Left renal cortex interstitium (tissue), 4 donors: ENCODE data around the gene ZNF112. TPM values are rescaled to one million over a fixed set of nuclear protein-coding genes. Genes with fewer than 3 reads are reported as not detected.

Experiments used
- DNase-seq, 4 donors: peaks; one replicate each; pipeline ENCODE4 v3.0.0-alpha.2; 2013; ENCODE audit warnings: low read depth in 4 of 4, low spot score in 2 of 4, missing footprints in 1 of 4
- polyA plus RNA-seq, 4 donors: library from polyadenylated mRNA; unstranded; fragments of 120-200 nt; gene quantifications; one replicate each; pipeline ENCODE4 v1.2.1, GENCODE V29; 2013; ENCODE audit not compliant: insufficient read length in 4 of 4

ZNF112 gene
- polyA plus RNA-seq, 4 donors = 10.5 to 13.2 (median 12.2) TPM

GRCh38 chr19:44284968-44285367 is 71.5 kb downstream of the ZNF112 start:
- DNase-seq = no peak

GRCh38 chr19:44282846-44283245 is 73.6 kb downstream of the ZNF112 start:
- no peak for DNase-seq

GRCh38 chr19:44280916-44281315 is 75.6 kb downstream of the ZNF112 start:
- DNase-seq = no peak

- DNase-seq = no peak
These were observed 78.2 kb downstream of the ZNF112 start for GRCh38 chr19:44278181-44278690.

- DNase-seq = no peak
These were observed 79.1 kb downstream of the ZNF112 start for GRCh38 chr19:44277331-44277730.

Other genes starting within 250 kb of the ZNF112 start
- gene ZNF225, start 243.3 kb downstream of the ZNF112 start, polyA plus RNA-seq = 10 to 100 TPM in 1 of 4 donors, 1 to 10 TPM in 3; 9.6 to 11.3 (median 9.8) TPM
- gene ZNF234, start 215.1 kb downstream of the ZNF112 start, polyA plus RNA-seq = 10 to 100 TPM in 3 of 4 donors, 1 to 10 TPM in 1; 9.8 to 21.3 (median 15.7) TPM
- 10 to 100 TPM; 27.7 to 29.6 (median 29.0) TPM for gene ZNF226, start 191.6 kb downstream of the ZNF112 start, polyA plus RNA-seq
- gene ZNF227, start 144.1 kb downstream of the ZNF112 start, polyA plus RNA-seq = 10 to 100 TPM; 22.7 to 28.1 (median 26.3) TPM
- 1 to 10 TPM; 5.1 to 8.2 (median 7.4) TPM for gene ZNF233, start 96.8 kb downstream of the ZNF112 start, polyA plus RNA-seq
- gene ZNF235, start 51.7 kb downstream of the ZNF112 start, polyA plus RNA-seq = 10 to 100 TPM; 10.3 to 14.0 (median 11.1) TPM
- 10 to 100 TPM in 2 of 4 donors, 1 to 10 TPM in 2; 8.2 to 12.5 (median 10.3) TPM for gene ZNF285, start 44.9 kb upstream of the ZNF112 start, polyA plus RNA-seq
- 10 to 100 TPM; 13.6 to 15.4 (median 14.4) TPM for gene ZNF229, start 91.8 kb upstream of the ZNF112 start, polyA plus RNA-seq
- 10 to 100 TPM; 14.3 to 17.1 (median 16.4) TPM for gene ZNF180, start 143.8 kb upstream of the ZNF112 start, polyA plus RNA-seq
- not detected for gene CEACAM20, start 173.0 kb upstream of the ZNF112 start, polyA plus RNA-seq